Measurements from ENCODE around the gene SCNN1A. TPM values are rescaled to one million over a fixed set of nuclear protein-coding genes. Genes with fewer than 3 reads are reported as not detected.

Gene SCNN1A
- total and polyA plus RNA-seq, 9 donors = 1.2 to 141 (median 10.8) TPM

GRCh38 chr12:6376079-6376869 lies 911 bp upstream of the SCNN1A start:
- peak in 4 of 5 donors; percentile 61 to 76 (median 62) for DNase-seq
- Histone ChIP-seq H3K4me3 (no peak overlapping the region), H3K27ac (peak overlapping the region; percentile 27 to 70), H3K9me3 (no peaks in the 10 kb centered on the region), H3K4me1 (ENCODE audit: insufficient read depth) (peaks cover 17% of the 10 kb centered on the region), H3K27me3 (no peaks in the 10 kb centered on the region), H3K36me3 (no peaks in the 10 kb centered on the region)
- intact Hi-C loops (cut with DNase I) = loop anchor here in 2 of 4 donors (5.0 kb wide), 2 partner anchors 39 to 49 kb away; no protein-coding TSS in a partner anchor
- no peak for TF ChIP-seq POLR2A (IDR thresholded peaks at IDR 0.05)
- TF ChIP-seq CTCF (IDR thresholded peaks at IDR 0.05) = peak in 2 of 3 donors; percentile 29 to 34
- peak; percentile 35 for TF ChIP-seq EP300 (IDR thresholded peaks at IDR 0.05)
- 27 to 39% (median 28%) methylated on average over 19 of the region's 19 CpGs for WGBS, 3 donors

- no peaks in the 10 kb centered on the region for H3K36me3 ChIP-seq
- H3K27ac ChIP-seq = peak overlapping the region in 1 of 2 donors; percentile 57
- H3K4me1 ChIP-seq (ENCODE audit: insufficient read depth) = peaks cover 19% of the 10 kb centered on the region
- intact Hi-C loops (cut with DNase I) = loop anchor here in 2 of 4 donors (5.0 kb wide), 2 partner anchors 37 to 47 kb away; no protein-coding TSS in a partner anchor
- H3K9me3 ChIP-seq = no peaks in the 10 kb centered on the region
- TF ChIP-seq CTCF (IDR thresholded peaks at IDR 0.05) (no peak), POLR2A (IDR thresholded peaks at IDR 0.05) (no peak), EP300 (IDR thresholded peaks at IDR 0.05) (no peak)
- peak in 2 of 5 donors; percentile 21 to 48 for DNase-seq
- H3K4me3 ChIP-seq = no peak overlapping the region
- 50 to 54% (median 51%) methylated on average over 7 of the region's 7 CpGs for WGBS, 3 donors
- H3K27me3 ChIP-seq = no peaks in the 10 kb centered on the region
These were observed 590 bp downstream of the SCNN1A start for GRCh38 chr12:6374786-6375160.

- Histone ChIP-seq H3K4me3 (no peak overlapping the region), H3K27ac (peak overlapping the region in 1 of 2 donors; percentile 57)
These were observed 1.2 kb downstream of the SCNN1A start for GRCh38 chr12:6374028-6374785.

More at GRCh38 chr12:6374028-6374785, 1.2 kb downstream of the SCNN1A start:
- no peaks in the 10 kb centered on the region for H3K27me3 ChIP-seq
- intact Hi-C loops (cut with DNase I) = no loop called here
- H3K9me3 ChIP-seq = no peaks in the 10 kb centered on the region
- H3K4me1 ChIP-seq (ENCODE audit: insufficient read depth) = peaks cover 19% of the 10 kb centered on the region
- TF ChIP-seq POLR2A (IDR thresholded peaks at IDR 0.05) = no peak
- TF ChIP-seq CTCF (IDR thresholded peaks at IDR 0.05) = no peak
- TF ChIP-seq EP300 (IDR thresholded peaks at IDR 0.05) = no peak
- H3K36me3 ChIP-seq = no peaks in the 10 kb centered on the region
- DNase-seq = peak in 1 of 5 donors; percentile 21
- 93 to 95% (median 93%) methylated on average over 24 of the region's 24 CpGs for WGBS, 3 donors

Data from ovary (tissue), 9 donors.